DMS79 treated with DMSO at 0.1 percent for 48 hours (cell line): ENCODE measurements around the gene MFSD2A.
A peak's percentile ranks its signal among the peaks of the same experiment; 100 is the strongest.
"Not testable (repeated sequence)": the region's sequence is repeated elsewhere in the genome, so short reads cannot be mapped to it uniquely, and the experiment has no call there.

ENCODE experiments used
- DNase-seq: peaks from one replicate; lab custom pipeline; 2025; lab: John Stamatoyannopoulos, UW

MFSD2A gene

GRCh38 chr1:39940980-39941871 is 13.7 kb upstream of the MFSD2A start:
- DNase-seq = peak; percentile 94

GRCh38 chr1:39943471-39944290 is 11.3 kb upstream of the MFSD2A start:
- no peak for DNase-seq

GRCh38 chr1:39944410-39945112 is 10.4 kb upstream of the MFSD2A start:
- no peak for DNase-seq

- DNase-seq = no peak
Measured at GRCh38 chr1:39946216-39946615, 8.7 kb upstream of the MFSD2A start.

- peak; percentile 62 for DNase-seq
Measured at GRCh38 chr1:39947260-39947659, 7.7 kb upstream of the MFSD2A start.

- DNase-seq = no peak
Measured at GRCh38 chr1:39949891-39950290, 5.1 kb upstream of the MFSD2A start.

- no peak for DNase-seq
Measured at GRCh38 chr1:39951926-39952325, 3.0 kb upstream of the MFSD2A start.

- DNase-seq = no peak
Measured at GRCh38 chr1:39952359-39953110, 2.4 kb upstream of the MFSD2A start.

GRCh38 chr1:39954324-39954869 is 548 bp upstream of the MFSD2A start:
- no peak for DNase-seq

GRCh38 chr1:39955547-39956539 is 898 bp downstream of the MFSD2A start:
- DNase-seq = peak; percentile 86

GRCh38 chr1:39957299-39958015 is 2.5 kb downstream of the MFSD2A start:
- DNase-seq = no peak

GRCh38 chr1:39958403-39959200 is 3.7 kb downstream of the MFSD2A start:
- DNase-seq = no peak

- DNase-seq = peak; percentile 70
Measured at GRCh38 chr1:39959651-39960333, 4.8 kb downstream of the MFSD2A start.

- peak; percentile 97 for DNase-seq
Measured at GRCh38 chr1:39960431-39960958, 5.5 kb downstream of the MFSD2A start.

- DNase-seq = no peak
Measured at GRCh38 chr1:39962450-39962825, 7.5 kb downstream of the MFSD2A start.

GRCh38 chr1:39962964-39963363 is 8.0 kb downstream of the MFSD2A start:
- not testable (repeated sequence) for DNase-seq

GRCh38 chr1:39964552-39964951 is 9.6 kb downstream of the MFSD2A start:
- DNase-seq = no peak

- DNase-seq = no peak
Measured at GRCh38 chr1:39965044-39965443, 10.1 kb downstream of the MFSD2A start.
